Measurements from ENCODE around the gene NPTX2.
A peak's percentile ranks its signal among the peaks of the same experiment; 100 is the strongest.

NPTX2 gene

DNA sequence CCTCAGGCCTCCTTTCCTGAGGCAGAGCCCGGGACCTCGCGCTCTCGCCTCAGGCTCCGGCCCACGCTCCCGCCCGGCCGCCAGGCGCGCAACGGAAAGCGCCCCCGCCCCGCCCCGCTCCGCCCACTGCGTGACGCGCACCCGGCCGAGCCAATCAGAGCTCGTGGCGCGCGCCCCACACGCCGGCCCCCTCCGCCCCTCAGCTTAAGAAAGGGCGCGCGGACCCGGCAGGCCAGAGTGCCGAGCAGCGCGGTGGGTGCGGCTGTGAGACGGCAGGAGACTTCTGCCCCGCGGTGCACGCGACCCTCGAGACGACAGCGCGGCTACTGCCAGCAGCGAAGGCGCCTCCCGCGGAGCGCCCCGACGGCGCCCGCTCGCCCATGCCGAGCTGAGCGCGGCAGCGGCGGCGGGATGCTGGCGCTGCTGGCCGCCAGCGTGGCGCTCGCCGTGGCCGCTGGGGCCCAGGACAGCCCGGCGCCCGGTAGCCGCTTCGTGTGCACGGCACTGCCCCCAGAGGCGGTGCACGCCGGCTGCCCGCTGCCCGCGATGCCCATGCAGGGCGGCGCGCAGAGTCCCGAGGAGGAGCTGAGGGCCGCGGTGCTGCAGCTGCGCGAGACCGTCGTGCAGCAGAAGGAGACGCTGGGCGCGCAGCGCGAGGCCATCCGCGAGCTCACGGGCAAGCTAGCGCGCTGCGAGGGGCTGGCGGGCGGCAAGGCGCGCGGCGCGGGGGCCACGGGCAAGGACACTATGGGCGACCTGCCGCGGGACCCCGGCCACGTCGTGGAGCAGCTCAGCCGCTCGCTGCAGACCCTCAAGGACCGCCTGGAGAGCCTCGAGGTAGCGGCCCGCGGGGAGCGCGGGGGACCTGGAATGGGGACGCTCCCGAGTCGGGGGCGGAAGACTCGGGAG lies at the start of gene NPTX2 (continued):
- TF ChIP-seq ZNF830 (tag by site-specific recombination; IDR thresholded peaks at IDR 0.05; ENCODE audit: low read depth) (no peak), KLF7 (tag by site-specific recombination; IDR thresholded peaks at IDR 0.05; ENCODE audit: borderline replicate concordance) (no peak), ZNF280D (tag by site-specific recombination; IDR thresholded peaks at IDR 0.05) (no peak), SP3 (tag by site-specific recombination; IDR thresholded peaks at IDR 0.05) (peak; percentile 41), ZBTB10 (tag by site-specific recombination; IDR thresholded peaks at IDR 0.05) (no peak), TSHZ1 (tag by site-specific recombination; IDR thresholded peaks at IDR 0.05; ENCODE audit: borderline replicate concordance) (no peak), ZNF155 (tag by site-specific recombination; IDR thresholded peaks at IDR 0.05) (no peak), KLF9 (tag by site-specific recombination; IDR thresholded peaks at IDR 0.05; ENCODE audit: low read depth) (peak; percentile 60), ZNF292 (tag by site-specific recombination; IDR thresholded peaks at IDR 0.05; ENCODE audit: borderline replicate concordance, low read depth) (no peak), ZNF133 (tag by site-specific recombination; IDR thresholded peaks at IDR 0.05) (no peak), ZNF211 (tag by site-specific recombination; IDR thresholded peaks at IDR 0.05; ENCODE audit: low read depth) (no peak), ZNF549 (tag by site-specific recombination; IDR thresholded peaks at IDR 0.05) (no peak), GFI1B (tag by site-specific recombination; IDR thresholded peaks at IDR 0.05) (no peak), ZNF114 (tag by site-specific recombination; IDR thresholded peaks at IDR 0.05) (no peak), ZFP41 (tag by site-specific recombination; IDR thresholded peaks at IDR 0.05; ENCODE audit: borderline replicate concordance) (no peak)
- TF ChIP-seq, protein P1, sequence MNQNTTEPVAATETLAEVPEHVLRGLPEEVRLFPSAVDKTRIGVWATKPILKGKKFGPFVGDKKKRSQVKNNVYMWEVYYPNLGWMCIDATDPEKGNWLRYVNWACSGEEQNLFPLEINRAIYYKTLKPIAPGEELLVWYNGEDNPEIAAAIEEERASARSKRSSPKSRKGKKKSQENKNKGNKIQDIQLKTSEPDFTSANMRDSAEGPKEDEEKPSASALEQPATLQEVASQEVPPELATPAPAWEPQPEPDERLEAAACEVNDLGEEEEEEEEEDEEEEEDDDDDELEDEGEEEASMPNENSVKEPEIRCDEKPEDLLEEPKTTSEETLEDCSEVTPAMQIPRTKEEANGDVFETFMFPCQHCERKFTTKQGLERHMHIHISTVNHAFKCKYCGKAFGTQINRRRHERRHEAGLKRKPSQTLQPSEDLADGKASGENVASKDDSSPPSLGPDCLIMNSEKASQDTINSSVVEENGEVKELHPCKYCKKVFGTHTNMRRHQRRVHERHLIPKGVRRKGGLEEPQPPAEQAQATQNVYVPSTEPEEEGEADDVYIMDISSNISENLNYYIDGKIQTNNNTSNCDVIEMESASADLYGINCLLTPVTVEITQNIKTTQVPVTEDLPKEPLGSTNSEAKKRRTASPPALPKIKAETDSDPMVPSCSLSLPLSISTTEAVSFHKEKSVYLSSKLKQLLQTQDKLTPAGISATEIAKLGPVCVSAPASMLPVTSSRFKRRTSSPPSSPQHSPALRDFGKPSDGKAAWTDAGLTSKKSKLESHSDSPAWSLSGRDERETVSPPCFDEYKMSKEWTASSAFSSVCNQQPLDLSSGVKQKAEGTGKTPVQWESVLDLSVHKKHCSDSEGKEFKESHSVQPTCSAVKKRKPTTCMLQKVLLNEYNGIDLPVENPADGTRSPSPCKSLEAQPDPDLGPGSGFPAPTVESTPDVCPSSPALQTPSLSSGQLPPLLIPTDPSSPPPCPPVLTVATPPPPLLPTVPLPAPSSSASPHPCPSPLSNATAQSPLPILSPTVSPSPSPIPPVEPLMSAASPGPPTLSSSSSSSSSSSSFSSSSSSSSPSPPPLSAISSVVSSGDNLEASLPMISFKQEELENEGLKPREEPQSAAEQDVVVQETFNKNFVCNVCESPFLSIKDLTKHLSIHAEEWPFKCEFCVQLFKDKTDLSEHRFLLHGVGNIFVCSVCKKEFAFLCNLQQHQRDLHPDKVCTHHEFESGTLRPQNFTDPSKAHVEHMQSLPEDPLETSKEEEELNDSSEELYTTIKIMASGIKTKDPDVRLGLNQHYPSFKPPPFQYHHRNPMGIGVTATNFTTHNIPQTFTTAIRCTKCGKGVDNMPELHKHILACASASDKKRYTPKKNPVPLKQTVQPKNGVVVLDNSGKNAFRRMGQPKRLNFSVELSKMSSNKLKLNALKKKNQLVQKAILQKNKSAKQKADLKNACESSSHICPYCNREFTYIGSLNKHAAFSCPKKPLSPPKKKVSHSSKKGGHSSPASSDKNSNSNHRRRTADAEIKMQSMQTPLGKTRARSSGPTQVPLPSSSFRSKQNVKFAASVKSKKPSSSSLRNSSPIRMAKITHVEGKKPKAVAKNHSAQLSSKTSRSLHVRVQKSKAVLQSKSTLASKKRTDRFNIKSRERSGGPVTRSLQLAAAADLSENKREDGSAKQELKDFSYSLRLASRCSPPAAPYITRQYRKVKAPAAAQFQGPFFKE (tag by site-specific recombination; IDR thresholded peaks at IDR 0.05; ENCODE audit: borderline replicate concordance), result no peak
- TF ChIP-seq, protein P2, sequence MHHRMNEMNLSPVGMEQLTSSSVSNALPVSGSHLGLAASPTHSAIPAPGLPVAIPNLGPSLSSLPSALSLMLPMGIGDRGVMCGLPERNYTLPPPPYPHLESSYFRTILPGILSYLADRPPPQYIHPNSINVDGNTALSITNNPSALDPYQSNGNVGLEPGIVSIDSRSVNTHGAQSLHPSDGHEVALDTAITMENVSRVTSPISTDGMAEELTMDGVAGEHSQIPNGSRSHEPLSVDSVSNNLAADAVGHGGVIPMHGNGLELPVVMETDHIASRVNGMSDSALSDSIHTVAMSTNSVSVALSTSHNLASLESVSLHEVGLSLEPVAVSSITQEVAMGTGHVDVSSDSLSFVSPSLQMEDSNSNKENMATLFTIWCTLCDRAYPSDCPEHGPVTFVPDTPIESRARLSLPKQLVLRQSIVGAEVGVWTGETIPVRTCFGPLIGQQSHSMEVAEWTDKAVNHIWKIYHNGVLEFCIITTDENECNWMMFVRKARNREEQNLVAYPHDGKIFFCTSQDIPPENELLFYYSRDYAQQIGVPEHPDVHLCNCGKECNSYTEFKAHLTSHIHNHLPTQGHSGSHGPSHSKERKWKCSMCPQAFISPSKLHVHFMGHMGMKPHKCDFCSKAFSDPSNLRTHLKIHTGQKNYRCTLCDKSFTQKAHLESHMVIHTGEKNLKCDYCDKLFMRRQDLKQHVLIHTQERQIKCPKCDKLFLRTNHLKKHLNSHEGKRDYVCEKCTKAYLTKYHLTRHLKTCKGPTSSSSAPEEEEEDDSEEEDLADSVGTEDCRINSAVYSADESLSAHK (tag by site-specific recombination; IDR thresholded peaks at IDR 0.05), result no peak

Measured in HEK293 (cell line).